ENCODE measurements around the gene PKD2. TPM values are rescaled to one million over a fixed set of nuclear protein-coding genes. Genes with fewer than 3 reads are reported as not detected.

The PKD2 gene
- total RNA-seq, 1 donor from 2014 or later: 12.4 TPM

- no peaks in the 10 kb centered on the region for H3K27me3 ChIP-seq (ENCODE audit: control insufficient read depth, insufficient read depth, low read length)
- H3K36me3 ChIP-seq (ENCODE audit: control insufficient read depth, insufficient read depth, low read length): peaks cover 1% of the 10 kb centered on the region
- TF ChIP-seq CTCF (IDR thresholded peaks at IDR 0.05; ENCODE audit: insufficient read depth, low read length, severe bottlenecking): no peak
- H3K4me3 ChIP-seq (ENCODE audit: low read depth, low read length): no peak overlapping the region
- no peak for FAIRE-seq
- DNase-seq (ENCODE audit: low read depth): no peak
These were observed 46.8 kb downstream of the PKD2 start for GRCh38 chr4:88054229-88054628.

GRCh38 chr4:88054901-88055300 is 47.5 kb downstream of the PKD2 start:
- DNase-seq (ENCODE audit: low read depth) (peak; percentile 57), FAIRE-seq (no peak)
- Histone ChIP-seq H3K4me3 (ENCODE audit: low read depth, low read length) (no peak overlapping the region), H3K27me3 (ENCODE audit: control insufficient read depth, insufficient read depth, low read length) (no peaks in the 10 kb centered on the region), H3K36me3 (ENCODE audit: control insufficient read depth, insufficient read depth, low read length) (no peaks in the 10 kb centered on the region)
- TF ChIP-seq CTCF (IDR thresholded peaks at IDR 0.05; ENCODE audit: insufficient read depth, low read length, severe bottlenecking): peak; percentile 77

GRCh38 chr4:88058295-88058694 is 50.9 kb downstream of the PKD2 start:
- no peak overlapping the region for H3K4me3 ChIP-seq (ENCODE audit: low read depth, low read length)
- no peak for DNase-seq (ENCODE audit: low read depth)
- no peak for TF ChIP-seq CTCF (IDR thresholded peaks at IDR 0.05; ENCODE audit: insufficient read depth, low read length, severe bottlenecking)
- no peaks in the 10 kb centered on the region for H3K27me3 ChIP-seq (ENCODE audit: control insufficient read depth, insufficient read depth, low read length)
- FAIRE-seq: no peak
- H3K36me3 ChIP-seq (ENCODE audit: control insufficient read depth, insufficient read depth, low read length): no peaks in the 10 kb centered on the region

- H3K27me3 ChIP-seq (ENCODE audit: control insufficient read depth, insufficient read depth, low read length): no peaks in the 10 kb centered on the region
- no peak for TF ChIP-seq CTCF (IDR thresholded peaks at IDR 0.05; ENCODE audit: insufficient read depth, low read length, severe bottlenecking)
- no peak for FAIRE-seq
- no peak overlapping the region for H3K4me3 ChIP-seq (ENCODE audit: low read depth, low read length)
- peaks cover 1% of the 10 kb centered on the region for H3K36me3 ChIP-seq (ENCODE audit: control insufficient read depth, insufficient read depth, low read length)
- DNase-seq (ENCODE audit: low read depth): no peak
These were observed 52.3 kb downstream of the PKD2 start for GRCh38 chr4:88059766-88060165.

GRCh38 chr4:88060431-88060830 is 53.0 kb downstream of the PKD2 start:
- Histone ChIP-seq H3K4me3 (ENCODE audit: low read depth, low read length) (no peak overlapping the region), H3K27me3 (ENCODE audit: control insufficient read depth, insufficient read depth, low read length) (no peaks in the 10 kb centered on the region), H3K36me3 (ENCODE audit: control insufficient read depth, insufficient read depth, low read length) (peaks cover 3% of the 10 kb centered on the region)
- FAIRE-seq: no peak
- no peak for TF ChIP-seq CTCF (IDR thresholded peaks at IDR 0.05; ENCODE audit: insufficient read depth, low read length, severe bottlenecking)
- no peak for DNase-seq (ENCODE audit: low read depth)

- no peak for FAIRE-seq
- peaks cover 3% of the 10 kb centered on the region for H3K36me3 ChIP-seq (ENCODE audit: control insufficient read depth, insufficient read depth, low read length)
These were observed 54.9 kb downstream of the PKD2 start for GRCh38 chr4:88062311-88062710.

More at GRCh38 chr4:88062311-88062710, 54.9 kb downstream of the PKD2 start:
- Histone ChIP-seq H3K27me3 (ENCODE audit: control insufficient read depth, insufficient read depth, low read length) (no peaks in the 10 kb centered on the region), H3K4me3 (ENCODE audit: low read depth, low read length) (no peak overlapping the region)
- TF ChIP-seq CTCF (IDR thresholded peaks at IDR 0.05; ENCODE audit: insufficient read depth, low read length, severe bottlenecking): no peak
- no peak for DNase-seq (ENCODE audit: low read depth)

Measured in bronchial epithelial cell (primary cell).